Right lobe of liver (tissue), 4 donors: ENCODE results near the gene OAS1.

ENCODE experiments used
- POLR2A ChIP-seq: fragments of 450-650 bp; IDR thresholded peaks from one replicate; pipeline ENCODE4 v1.6.1; 2017; ENCODE audit warnings: antibody characterized with exemption, mild to moderate bottlenecking
- TF ChIP-seq, protein P1 (sequence below), 4 donors: fragments of 200-600 bp in 3 of 4; fragments of 450-650 bp in 1 of 4; IDR thresholded peaks; one replicate each; pipeline versions ENCODE4 v1.5.1 to v1.8.0; 2016 to 2022; ENCODE audit warnings: antibody characterized with exemption in 4 of 4, mild to moderate bottlenecking in 2 of 4
- donor health status: DM: no; HTN: no; CAD: no.
- donor health status: DM: no; HTN: no; CAD: no.
- donor health status: DM: no; HTN: yes; CAD: no.

GRCh38 chr12:112875608-112876007 lies 31.2 kb upstream of the OAS1 start:
- TF ChIP-seq, protein P1, sequence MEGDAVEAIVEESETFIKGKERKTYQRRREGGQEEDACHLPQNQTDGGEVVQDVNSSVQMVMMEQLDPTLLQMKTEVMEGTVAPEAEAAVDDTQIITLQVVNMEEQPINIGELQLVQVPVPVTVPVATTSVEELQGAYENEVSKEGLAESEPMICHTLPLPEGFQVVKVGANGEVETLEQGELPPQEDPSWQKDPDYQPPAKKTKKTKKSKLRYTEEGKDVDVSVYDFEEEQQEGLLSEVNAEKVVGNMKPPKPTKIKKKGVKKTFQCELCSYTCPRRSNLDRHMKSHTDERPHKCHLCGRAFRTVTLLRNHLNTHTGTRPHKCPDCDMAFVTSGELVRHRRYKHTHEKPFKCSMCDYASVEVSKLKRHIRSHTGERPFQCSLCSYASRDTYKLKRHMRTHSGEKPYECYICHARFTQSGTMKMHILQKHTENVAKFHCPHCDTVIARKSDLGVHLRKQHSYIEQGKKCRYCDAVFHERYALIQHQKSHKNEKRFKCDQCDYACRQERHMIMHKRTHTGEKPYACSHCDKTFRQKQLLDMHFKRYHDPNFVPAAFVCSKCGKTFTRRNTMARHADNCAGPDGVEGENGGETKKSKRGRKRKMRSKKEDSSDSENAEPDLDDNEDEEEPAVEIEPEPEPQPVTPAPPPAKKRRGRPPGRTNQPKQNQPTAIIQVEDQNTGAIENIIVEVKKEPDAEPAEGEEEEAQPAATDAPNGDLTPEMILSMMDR (IDR thresholded peaks at IDR 0.05) = no peak
- no peak for TF ChIP-seq POLR2A
